HepG2 (cell line): ENCODE results near the gene CAMSAP3. TPM values are rescaled to one million over a fixed set of nuclear protein-coding genes. Genes with fewer than 3 reads are reported as not detected.

ENCODE experiments used
- ATAC-seq: fragments of 200-7000 bp; cut with Tn5 transposase; 3 replicates; pipeline ENCODE4 v1.9.1; 2020; ENCODE audit warnings: mild to moderate bottlenecking, moderate library complexity
- BruUV-seq: library from RNA; stranded (reverse); fragments of 400-500 nt; replicated peaks from 2 replicates; lab custom pipeline; 2021; lab: Mats Ljungman, UMichigan
- CTCF ChIA-PET: fragments of 300-600 bp; formaldehyde crosslinking; extraction: SDS; loops from one replicate; lab custom pipeline; 2021; ENCODE audit warnings: low total read pairs, inconsistent platforms, low intra/inter-chr PET ratio; lab: Yijun Ruan, JAX
- POLR2A ChIA-PET: fragments of 350-600 bp; sonication (Branson Sonifier 250); formaldehyde crosslinking; loops from one replicate; lab custom pipeline; 2020; ENCODE audit warnings: antibody characterized with exemption, inconsistent platforms; lab: Yijun Ruan, JAX
- DNase-seq: peaks from one replicate; pipeline ENCODE4 v3.0.0-alpha.2; 2015; ENCODE audit warnings: low spot score
- FAIRE-seq: peaks from 3 replicates; lab custom pipeline; 2011; peaks lifted over from hg19 to GRCh38; lab: Jason Lieb, UNC
- H2AFZ ChIP-seq: one replicate; pipeline ENCODE4 v1.6.1; 2011; ENCODE audit warnings: low read length, inconsistent platforms
- H3K27ac ChIP-seq: fragments of 300-600 bp; 3 replicates; pipeline ENCODE4 v1.8.0; 2011; ENCODE audit warnings: mixed run types, mild to moderate bottlenecking, mixed read lengths, low read length, inconsistent platforms; ENCODE audit not compliant: insufficient read depth; ENCODE audit errors: extremely low read length
- H3K27me3 ChIP-seq, 2 experiments: fragments of 200-600 bp in 1 of 2; 2 replicates in 1 of 2; 3 replicates in 1 of 2; pipeline versions ENCODE4 v1.6.0 to v1.8.0; 2011; ENCODE audit warnings: low read length in 2 of 2, mild to moderate bottlenecking in 2 of 2, moderate library complexity in 2 of 2, inconsistent platforms in 1 of 2; ENCODE audit not compliant: insufficient read depth in 2 of 2, control insufficient read depth in 1 of 2
- H3K36me3 ChIP-seq, 2 experiments: fragments of 200-600 bp in 1 of 2; replicated peaks in 1 of 2; 2 replicates in 1 of 2; 3 replicates in 1 of 2; pipeline versions ENCODE4 v1.5.1 to v1.8.0; 2011; ENCODE audit warnings: low read length in 2 of 2, inconsistent platforms in 1 of 2; ENCODE audit not compliant: insufficient read depth in 2 of 2, control insufficient read depth in 1 of 2
- H3K4me1 ChIP-seq: 2 replicates; pipeline ENCODE4 v1.5.1; 2012; ENCODE audit warnings: low read length, inconsistent platforms; ENCODE audit not compliant: insufficient read depth
- H3K4me2 ChIP-seq: 2 replicates; pipeline ENCODE4 v1.6.0; 2011; ENCODE audit warnings: low read depth, low read length, inconsistent platforms
- H3K4me3 ChIP-seq, 3 experiments: fragments of 200-600 bp in 1 of 3; sonication (generic), shearing (Covaris generic) in 1 of 3; replicated peaks in 1 of 3; 2 replicates each; pipeline ENCODE4 v1.5.1; 2011 to 2016; ENCODE audit warnings: low read length in 3 of 3, inconsistent platforms in 2 of 3, low read depth in 2 of 3, mild to moderate bottlenecking in 2 of 3, control low read depth in 1 of 3, mixed read lengths in 1 of 3; ENCODE audit not compliant: insufficient read depth in 1 of 3
- H3K79me2 ChIP-seq: one replicate; pipeline ENCODE4 v1.6.1; 2011; ENCODE audit warnings: low read length, inconsistent platforms; ENCODE audit not compliant: insufficient read depth
- H3K9ac ChIP-seq: 2 replicates; pipeline ENCODE4 v1.6.0; 2011; ENCODE audit warnings: mild to moderate bottlenecking, low read depth, low read length, inconsistent platforms; ENCODE audit not compliant: insufficient read depth
- H3K9me3 ChIP-seq: 2 replicates; pipeline ENCODE4 v1.5.1; 2012; ENCODE audit warnings: mild to moderate bottlenecking, low read length
- H4K20me1 ChIP-seq: 2 replicates; pipeline ENCODE4 v1.6.0; 2011; ENCODE audit warnings: inconsistent platforms, mild to moderate bottlenecking, low read length, moderate library complexity; ENCODE audit not compliant: insufficient read depth
- BRD4 ChIP-seq: sonication (generic); formaldehyde crosslinking; IDR thresholded peaks from 2 replicates; pipeline ENCODE4 v1.4.0; 2020; ENCODE audit warnings: missing genetic modification reagents
- CREM ChIP-seq, 2 experiments: sonication (generic) in 1 of 2; formaldehyde crosslinking in 1 of 2; IDR thresholded peaks; 2 replicates each; pipeline versions ENCODE4 v1.4.0 to v1.6.1; 2016 to 2020; ENCODE audit warnings: antibody characterized with exemption in 1 of 2, mild to moderate bottlenecking in 1 of 2, missing genetic modification reagents in 1 of 2
- FOSL2 ChIP-seq: sonication (generic); formaldehyde crosslinking; IDR thresholded peaks from 2 replicates; pipeline ENCODE4 v1.4.0; 2020; ENCODE audit warnings: missing genetic modification reagents
- GABPA ChIP-seq, 2 experiments: IDR thresholded peaks; 2 replicates each; pipeline ENCODE4 v1.6.1; 2011 to 2016; ENCODE audit warnings: low read depth in 2 of 2, low read length in 1 of 2, missing biosample characterization in 1 of 2, missing genetic modification characterization in 1 of 2
- PITX1 ChIP-seq: sonication (generic); formaldehyde crosslinking; IDR thresholded peaks from 2 replicates; pipeline ENCODE4 v1.5.1; 2020; ENCODE audit warnings: mild to moderate bottlenecking, missing genetic modification reagents
- RAD51 ChIP-seq: fragments of 450-650 bp; IDR thresholded peaks from 2 replicates; pipeline ENCODE4 v1.6.1; 2016; ENCODE audit warnings: borderline replicate concordance
- SMARCE1 ChIP-seq: fragments of 450-650 bp; IDR thresholded peaks from 2 replicates; pipeline ENCODE4 v1.6.1; 2017; ENCODE audit warnings: borderline replicate concordance
- U2AF2 ChIP-seq: fragments of 200-400 bp; formaldehyde crosslinking; IDR thresholded peaks from 2 replicates; pipeline ENCODE4 v1.6.1; 2017; ENCODE audit warnings: low read depth, mild to moderate bottlenecking, low read length
- ZC3H4 ChIP-seq: sonication (generic); formaldehyde crosslinking; IDR thresholded peaks from 2 replicates; pipeline ENCODE4 v1.4.0; 2020; ENCODE audit warnings: missing genetic modification reagents, borderline replicate concordance
- ZNF121 ChIP-seq: sonication (generic); formaldehyde crosslinking; IDR thresholded peaks from 2 replicates; pipeline ENCODE4 v1.5.0; 2020; ENCODE audit warnings: mild to moderate bottlenecking, missing genetic modification reagents
- ZNF20 ChIP-seq: sonication (generic); formaldehyde crosslinking; IDR thresholded peaks from 2 replicates; pipeline ENCODE4 v1.4.0; 2020; ENCODE audit warnings: mild to moderate bottlenecking, moderate library complexity, missing genetic modification reagents
- ZNF207 ChIP-seq: fragments of 450-650 bp; IDR thresholded peaks from 2 replicates; pipeline ENCODE4 v1.6.1; 2016; ENCODE audit warnings: antibody characterized with exemption, borderline replicate concordance
- ZNF24 ChIP-seq: fragments of 450-650 bp; IDR thresholded peaks from 2 replicates; pipeline ENCODE4 v1.6.1; 2017; ENCODE audit warnings: antibody characterized with exemption, mild to moderate bottlenecking
- ZNF383 ChIP-seq: sonication (generic); formaldehyde crosslinking; IDR thresholded peaks from 2 replicates; pipeline ENCODE4 v1.4.0; 2020; ENCODE audit warnings: missing genetic modification reagents, mild to moderate bottlenecking, borderline replicate concordance
- ZNF615 ChIP-seq: sonication (generic); formaldehyde crosslinking; IDR thresholded peaks from 2 replicates; pipeline ENCODE4 v1.5.0; 2020; ENCODE audit warnings: mild to moderate bottlenecking, missing genetic modification reagents, borderline replicate concordance
- WGBS: methylation state at CpG from one replicate; pipeline ENCODE4 v1.1.6; 2017; ENCODE audit warnings: low lambda C conversion rate; 5-methylcytosine and 5-hydroxymethylcytosine counted together
- in situ Hi-C: cut with HindIII; loops from 2 replicates; pipeline ENCODE4 v1.10.0; 2017; ENCODE audit warnings: low pct_unique_long_range_greater_than_20kb; ENCODE audit not compliant: extremely low pct_ligation_motif_present
- intact Hi-C: fragments of 100-400 bp; cut with micrococcal nuclease; formaldehyde crosslinking; loops from one replicate; pipeline ENCODE4 v1.10.0; 2022; ENCODE audit not compliant: unreplicated experiment
- polyA plus RNA-seq, 8 experiments: library from polyadenylated mRNA; depleted of rRNA in 3 of 8; stranded (reverse) in 7 of 8; unstranded in 1 of 8; fragments of >200 nt; fragmentation: Illumina TruSeq in 4 of 8; extraction: Trizol in 4 of 8; gene quantifications; 2 replicates each; pipeline versions ENCODE4 v1.2.1 to v1.2.3, GENCODE V29; 2011 to 2016; ENCODE audit warnings: low read depth in 4 of 8, missing spikeins in 1 of 8, mixed read lengths in 1 of 8; ENCODE audit not compliant: insufficient read depth in 1 of 8
- total RNA-seq, 5 experiments: library from RNA; depleted of rRNA; stranded (reverse); fragments of >200 nt; fragmentation: Illumina TruSeq; extraction: Trizol; gene quantifications; 2 replicates each; pipeline ENCODE4 v1.2.3, GENCODE V29; 2016; ENCODE audit warnings: low read depth in 1 of 5
- TF ChIP-seq, protein P1 (sequence below): IDR thresholded peaks from 2 replicates; pipeline ENCODE4 v1.6.1; 2016
- TF ChIP-seq, protein P2 (sequence below): sonication (generic); formaldehyde crosslinking; IDR thresholded peaks from 2 replicates; pipeline ENCODE4 v1.4.0; 2020; ENCODE audit warnings: low read depth, mild to moderate bottlenecking, missing genetic modification reagents
- TF ChIP-seq, protein P3 (sequence below): sonication (generic); formaldehyde crosslinking; IDR thresholded peaks from 2 replicates; pipeline ENCODE4 v1.5.1; 2020; ENCODE audit warnings: mild to moderate bottlenecking, missing genetic modification reagents, borderline replicate concordance
- TF ChIP-seq, protein P4 (sequence below): IDR thresholded peaks from 2 replicates; pipeline ENCODE4 v1.6.1; 2018; ENCODE audit warnings: missing genetic modification reagents

The CAMSAP3 gene
- total and polyA plus RNA-seq, 2 of the 13 experiments (the other 11 are each of a cell fraction or from before 2014, with no cell fraction given), result 10.8 to 11.8 TPM

DNA sequence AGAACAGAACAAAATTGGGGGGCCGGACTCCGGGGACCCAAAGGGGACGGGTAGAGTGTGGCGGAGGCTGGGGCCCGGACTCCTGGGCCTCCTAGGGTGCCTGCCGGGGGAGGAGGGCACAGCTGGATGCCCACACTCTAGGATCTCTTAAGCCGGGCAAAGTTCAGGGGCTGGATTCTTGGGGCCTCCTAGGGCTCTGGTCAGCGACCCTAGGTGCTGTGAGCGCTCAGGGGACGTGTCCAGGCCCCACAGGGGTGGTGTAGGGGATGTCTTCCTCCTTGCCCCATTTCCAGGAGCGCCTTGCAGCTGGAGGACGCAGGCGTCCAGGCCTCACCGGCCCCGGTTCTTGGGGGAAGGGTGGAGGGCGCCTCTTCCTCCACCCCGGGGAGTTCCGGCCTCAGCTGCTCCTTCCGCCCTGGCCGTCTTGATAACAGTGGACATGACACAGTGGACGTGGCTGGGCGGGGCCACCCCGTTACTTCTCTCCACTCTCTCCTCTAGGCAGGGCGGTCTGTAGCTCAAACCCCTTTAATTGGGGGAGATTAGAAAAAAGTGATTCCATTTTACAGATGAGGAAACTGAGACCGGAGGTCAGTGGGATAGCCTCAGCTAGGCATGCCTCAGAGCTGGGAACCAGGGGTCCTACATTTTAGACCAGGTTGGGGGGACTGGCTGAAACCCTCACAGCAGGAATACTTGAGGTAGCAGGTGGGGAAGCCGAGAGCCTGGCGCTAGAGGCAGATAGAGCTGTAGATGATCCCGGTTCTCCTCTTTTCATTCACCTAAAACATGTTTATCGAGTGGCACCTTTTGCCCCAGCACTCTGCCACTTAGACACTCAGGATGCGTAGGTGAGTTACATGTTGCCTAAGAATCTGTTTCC is 42.0 kb downstream of the CAMSAP3 start:
- H3K4me3 ChIP-seq, result peak overlapping the region; percentile 93 to 96 (median 95)
- H3K9me3 ChIP-seq, result no peaks in the 10 kb centered on the region
- ChIA-PET POLR2A (interaction anchor here (0.7 to 1.5 kb wide), 3 partner anchors 15 to 43 kb away, joined by 4 to 12 read pairs (median 7); partner anchors contain the start of genes CAMSAP3 and TRAPPC5), CTCF (no interaction called here)
- H3K9ac ChIP-seq, result peak overlapping the region; percentile 85
- H4K20me1 ChIP-seq, result no peaks in the 10 kb centered on the region; the same call in 1 of the 2 replicates
- no peak for DNase-seq
- no peak overlapping the region for H2AFZ ChIP-seq
- no peaks in the 10 kb centered on the region; a peak in 1 of 5 replicates for H3K27me3 ChIP-seq
- H3K36me3 ChIP-seq, result no peaks in the 10 kb centered on the region; a peak in 1 of 5 replicates
- in situ Hi-C loops, result no loop called here
- no peak for FAIRE-seq
- peak overlapping the region; percentile 78 for H3K4me2 ChIP-seq
- H3K4me1 ChIP-seq, result peaks cover 23% of the 10 kb centered on the region
- 53% methylated on average over 15 of the region's 30 CpGs for WGBS
- peak overlapping the region; percentile 61 for H3K27ac ChIP-seq
- intact Hi-C loops, result no loop called here
- ATAC-seq, result peak; percentile 31
- BruUV-seq, result TSS peak; percentile 48
- H3K79me2 ChIP-seq, result peaks cover 7% of the 10 kb centered on the region
- no peak for TF ChIP-seq U2AF2
- TF ChIP-seq CREM (IDR thresholded peaks at IDR 0.05), result no peak
- TF ChIP-seq CREM (CRISPR knock-in tag; IDR thresholded peaks at IDR 0.05), result no peak
- TF ChIP-seq ZNF383, result no peak
- no peak for TF ChIP-seq RAD51
- TF ChIP-seq FOSL2 (CRISPR knock-in tag), result no peak
- TF ChIP-seq, protein P1, sequence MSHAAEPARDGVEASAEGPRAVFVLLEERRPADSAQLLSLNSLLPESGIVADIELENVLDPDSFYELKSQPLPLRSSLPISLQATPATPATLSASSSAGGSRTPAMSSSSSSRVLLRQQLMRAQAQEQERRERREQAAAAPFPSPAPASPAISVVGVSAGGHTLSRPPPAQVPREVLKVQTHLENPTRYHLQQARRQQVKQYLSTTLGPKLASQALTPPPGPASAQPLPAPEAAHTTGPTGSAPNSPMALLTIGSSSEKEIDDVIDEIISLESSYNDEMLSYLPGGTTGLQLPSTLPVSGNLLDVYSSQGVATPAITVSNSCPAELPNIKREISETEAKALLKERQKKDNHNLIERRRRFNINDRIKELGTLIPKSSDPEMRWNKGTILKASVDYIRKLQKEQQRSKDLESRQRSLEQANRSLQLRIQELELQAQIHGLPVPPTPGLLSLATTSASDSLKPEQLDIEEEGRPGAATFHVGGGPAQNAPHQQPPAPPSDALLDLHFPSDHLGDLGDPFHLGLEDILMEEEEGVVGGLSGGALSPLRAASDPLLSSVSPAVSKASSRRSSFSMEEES (CRISPR knock-in tag), result no peak
- TF ChIP-seq ZC3H4 (CRISPR knock-in tag), result no peak
- TF ChIP-seq GABPA (IDR thresholded peaks at IDR 0.05; ENCODE audit: low read depth, low read length), result peak; percentile 40
- TF ChIP-seq GABPA (CRISPR knock-in tag; IDR thresholded peaks at IDR 0.05; ENCODE audit: low read depth), result peak; percentile 46; the same call in 1 of the 2 replicates
- TF ChIP-seq ZNF207, result no peak
- no peak for TF ChIP-seq PITX1 (CRISPR knock-in tag)
- no peak for TF ChIP-seq SMARCE1
- no peak for TF ChIP-seq BRD4
- TF ChIP-seq, protein P2, sequence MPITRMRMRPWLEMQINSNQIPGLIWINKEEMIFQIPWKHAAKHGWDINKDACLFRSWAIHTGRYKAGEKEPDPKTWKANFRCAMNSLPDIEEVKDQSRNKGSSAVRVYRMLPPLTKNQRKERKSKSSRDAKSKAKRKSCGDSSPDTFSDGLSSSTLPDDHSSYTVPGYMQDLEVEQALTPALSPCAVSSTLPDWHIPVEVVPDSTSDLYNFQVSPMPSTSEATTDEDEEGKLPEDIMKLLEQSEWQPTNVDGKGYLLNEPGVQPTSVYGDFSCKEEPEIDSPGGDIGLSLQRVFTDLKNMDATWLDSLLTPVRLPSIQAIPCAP (CRISPR knock-in tag), result no peak
- no peak for TF ChIP-seq ZNF615 (CRISPR knock-in tag)
- no peak for TF ChIP-seq ZNF24
- TF ChIP-seq, protein P3, sequence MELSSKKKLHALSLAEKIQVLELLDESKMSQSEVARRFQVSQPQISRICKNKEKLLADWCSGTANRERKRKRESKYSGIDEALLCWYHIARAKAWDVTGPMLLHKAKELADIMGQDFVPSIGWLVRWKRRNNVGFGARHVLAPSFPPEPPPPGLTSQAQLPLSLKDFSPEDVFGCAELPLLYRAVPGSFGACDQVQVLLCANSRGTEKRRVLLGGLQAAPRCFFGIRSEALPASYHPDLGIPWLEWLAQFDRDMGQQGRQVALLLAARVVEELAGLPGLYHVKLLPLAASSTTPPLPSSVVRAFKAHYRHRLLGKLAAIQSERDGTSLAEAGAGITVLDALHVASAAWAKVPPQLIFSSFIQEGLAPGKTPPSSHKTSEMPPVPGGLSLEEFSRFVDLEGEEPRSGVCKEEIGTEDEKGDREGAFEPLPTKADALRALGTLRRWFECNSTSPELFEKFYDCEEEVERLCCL, result no peak
- no peak for TF ChIP-seq ZNF121 (CRISPR knock-in tag)
- TF ChIP-seq, protein P4, sequence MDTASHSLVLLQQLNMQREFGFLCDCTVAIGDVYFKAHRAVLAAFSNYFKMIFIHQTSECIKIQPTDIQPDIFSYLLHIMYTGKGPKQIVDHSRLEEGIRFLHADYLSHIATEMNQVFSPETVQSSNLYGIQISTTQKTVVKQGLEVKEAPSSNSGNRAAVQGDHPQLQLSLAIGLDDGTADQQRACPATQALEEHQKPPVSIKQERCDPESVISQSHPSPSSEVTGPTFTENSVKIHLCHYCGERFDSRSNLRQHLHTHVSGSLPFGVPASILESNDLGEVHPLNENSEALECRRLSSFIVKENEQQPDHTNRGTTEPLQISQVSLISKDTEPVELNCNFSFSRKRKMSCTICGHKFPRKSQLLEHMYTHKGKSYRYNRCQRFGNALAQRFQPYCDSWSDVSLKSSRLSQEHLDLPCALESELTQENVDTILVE (CRISPR knock-in tag), result no peak
- no peak for TF ChIP-seq ZNF20
